Stomach smooth muscle (tissue), 2 donors: ENCODE measurements around the gene SLC2A13.
"Not testable (repeated sequence)": the region's sequence is repeated elsewhere in the genome, so short reads cannot be mapped to it uniquely, and the experiment has no call there.

Experiments used
- H3K27ac ChIP-seq: one replicate; pipeline ENCODE4 v1.7.0; 2013; ENCODE audit warnings: mild to moderate bottlenecking, low read length, inconsistent platforms
- H3K27me3 ChIP-seq, 2 donors: one replicate each; pipeline ENCODE4 v1.7.0; 2013; ENCODE audit warnings: low read length in 2 of 2; ENCODE audit not compliant: insufficient read depth in 2 of 2, control insufficient read depth in 1 of 2
- H3K36me3 ChIP-seq, 2 donors: one replicate each; pipeline ENCODE4 v1.7.0; 2013; ENCODE audit warnings: low read length in 2 of 2; ENCODE audit not compliant: control insufficient read depth in 2 of 2, insufficient read depth in 2 of 2
- H3K4me1 ChIP-seq: one replicate; pipeline ENCODE4 v1.7.0; 2013; ENCODE audit warnings: low read length; ENCODE audit not compliant: control insufficient read depth, insufficient read depth
- H3K4me3 ChIP-seq, 2 donors: one replicate each; pipeline ENCODE4 v1.7.0; 2013; ENCODE audit warnings: low read length in 2 of 2
- H3K9ac ChIP-seq, 2 donors: one replicate each; pipeline ENCODE4 v1.7.0; 2013; ENCODE audit warnings: low read length in 2 of 2, mild to moderate bottlenecking in 1 of 2
- H3K9me3 ChIP-seq, 2 donors: one replicate each; pipeline ENCODE4 v1.7.0; 2013; ENCODE audit warnings: low read length in 2 of 2; ENCODE audit not compliant: control insufficient read depth in 2 of 2
- donor health status: healthy.
- donor health status: Pancreatic carcinoma.

Gene SLC2A13

DNA sequence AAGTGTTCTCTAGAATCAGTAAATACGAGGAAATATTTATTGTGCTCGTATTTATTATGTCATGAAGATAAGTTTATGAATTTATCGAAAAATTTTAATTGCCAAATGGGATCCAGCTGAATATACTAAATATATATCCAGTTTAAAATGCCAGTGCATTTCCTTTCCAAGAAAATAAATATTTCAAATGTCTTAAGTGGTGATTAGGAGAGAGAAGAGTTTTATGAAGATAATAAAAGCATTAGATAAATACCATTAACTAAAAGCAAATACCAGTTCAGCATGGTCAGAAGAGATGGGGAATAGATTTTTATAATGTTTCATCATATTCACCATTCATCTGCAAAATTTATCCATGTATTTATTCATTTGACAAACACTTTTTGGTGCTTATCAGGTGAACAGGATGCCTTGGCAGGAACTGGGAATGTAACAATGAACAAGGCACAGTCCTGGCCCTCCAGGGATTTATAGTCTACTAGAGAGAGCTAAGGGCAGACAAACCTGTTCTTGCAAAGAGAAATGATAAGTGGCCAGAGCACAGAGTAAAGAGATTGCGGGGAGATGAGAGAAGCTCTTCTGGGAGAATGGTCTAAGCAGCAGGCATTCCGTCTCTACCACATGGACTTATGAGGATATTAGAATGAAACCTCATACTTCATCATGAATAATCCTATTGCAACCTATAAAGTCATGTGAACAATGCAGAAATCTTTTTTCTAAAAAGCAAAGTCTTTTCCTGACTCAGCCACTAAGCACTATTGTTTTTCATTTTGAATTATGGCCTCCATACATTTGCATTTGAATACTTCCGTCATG lies 342.6 kb downstream of the SLC2A13 start:
- H3K4me1 ChIP-seq = no peaks in the 10 kb centered on the region
- peaks cover 0 to 2% of the 10 kb centered on the region in 2 donors for H3K9me3 ChIP-seq
- H3K27me3 ChIP-seq = no peaks in the 10 kb centered on the region
- H3K9ac ChIP-seq = no peak overlapping the region
- peaks cover 3 to 7% of the 10 kb centered on the region in 2 donors for H3K36me3 ChIP-seq
- no peak overlapping the region for H3K27ac ChIP-seq
- no peak overlapping the region for H3K4me3 ChIP-seq

DNA sequence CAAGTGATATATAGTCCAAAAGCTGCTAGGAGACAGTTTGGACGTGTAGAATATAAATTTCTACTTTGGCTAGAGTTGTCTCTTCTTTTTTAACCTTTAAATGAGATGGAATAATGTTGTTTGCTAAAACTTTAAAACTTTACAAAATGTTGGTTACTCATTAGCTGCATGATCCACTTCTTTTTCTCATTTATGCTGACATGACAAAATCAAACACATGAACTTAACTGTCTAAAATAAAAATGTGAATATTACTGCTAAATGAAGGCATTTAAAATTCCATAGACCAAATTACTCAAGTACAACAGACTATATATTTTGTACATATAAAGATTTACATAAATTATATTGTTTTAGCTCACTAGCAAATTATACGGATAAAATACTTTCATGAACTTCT lies 350.4 kb downstream of the SLC2A13 start:
- no peak overlapping the region for H3K9ac ChIP-seq
- H3K27me3 ChIP-seq = no peaks in the 10 kb centered on the region
- no peak overlapping the region for H3K27ac ChIP-seq
- no peak overlapping the region for H3K4me3 ChIP-seq
- no peaks in the 10 kb centered on the region for H3K4me1 ChIP-seq
- no peaks in the 10 kb centered on the region for H3K9me3 ChIP-seq
- H3K36me3 ChIP-seq = no peaks in the 10 kb centered on the region

GRCh38 chr12:39752482-39753137 lies 353.3 kb downstream of the SLC2A13 start:
- no peaks in the 10 kb centered on the region for H3K36me3 ChIP-seq
- H3K4me1 ChIP-seq = no peaks in the 10 kb centered on the region
- no peaks in the 10 kb centered on the region for H3K9me3 ChIP-seq
- no peak overlapping the region for H3K9ac ChIP-seq
- H3K27ac ChIP-seq = no peak overlapping the region
- no peak overlapping the region for H3K4me3 ChIP-seq
- no peaks in the 10 kb centered on the region for H3K27me3 ChIP-seq

DNA sequence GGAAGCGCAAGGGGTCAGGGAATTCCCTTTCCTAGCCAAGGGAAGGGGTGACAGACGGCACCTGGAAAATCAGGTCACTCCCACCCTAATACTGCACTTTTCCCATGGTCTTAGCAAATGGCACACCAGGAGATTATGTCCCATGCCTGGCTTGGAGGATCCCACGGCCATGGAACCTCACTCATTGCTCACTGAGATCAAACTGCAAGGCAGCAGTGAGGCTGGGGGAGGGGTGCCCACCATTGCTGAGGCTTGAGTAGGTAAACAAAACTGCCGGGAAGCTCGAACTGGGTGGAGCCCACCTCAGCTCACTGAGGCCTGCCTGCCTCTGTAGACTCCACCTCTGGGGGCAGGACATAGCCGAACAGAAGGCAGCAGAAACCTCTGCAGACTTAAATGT lies 359.7 kb downstream of the SLC2A13 start:
- not testable (repeated sequence) for H3K4me3 ChIP-seq, H3K9me3 ChIP-seq, H3K4me1 ChIP-seq, H3K27ac ChIP-seq, H3K9ac ChIP-seq, H3K27me3 ChIP-seq, H3K36me3 ChIP-seq

GRCh38 chr12:39743655-39744054 lies 362.2 kb downstream of the SLC2A13 start:
- no peak overlapping the region for H3K9ac ChIP-seq
- no peaks in the 10 kb centered on the region for H3K4me1 ChIP-seq
- H3K4me3 ChIP-seq = no peak overlapping the region
- no peaks in the 10 kb centered on the region for H3K27me3 ChIP-seq
- H3K9me3 ChIP-seq = no peaks in the 10 kb centered on the region
- no peak overlapping the region for H3K27ac ChIP-seq
- H3K36me3 ChIP-seq = no peaks in the 10 kb centered on the region

GRCh38 chr12:39736406-39736805 lies 369.5 kb downstream of the SLC2A13 start:
- peaks cover 12 to 26% of the 10 kb centered on the region in 2 donors for H3K9me3 ChIP-seq
- no peaks in the 10 kb centered on the region for H3K4me1 ChIP-seq
- H3K27ac ChIP-seq = no peak overlapping the region
- no peak overlapping the region for H3K9ac ChIP-seq
- no peaks in the 10 kb centered on the region for H3K36me3 ChIP-seq
- H3K27me3 ChIP-seq = no peaks in the 10 kb centered on the region
- H3K4me3 ChIP-seq = no peak overlapping the region

DNA sequence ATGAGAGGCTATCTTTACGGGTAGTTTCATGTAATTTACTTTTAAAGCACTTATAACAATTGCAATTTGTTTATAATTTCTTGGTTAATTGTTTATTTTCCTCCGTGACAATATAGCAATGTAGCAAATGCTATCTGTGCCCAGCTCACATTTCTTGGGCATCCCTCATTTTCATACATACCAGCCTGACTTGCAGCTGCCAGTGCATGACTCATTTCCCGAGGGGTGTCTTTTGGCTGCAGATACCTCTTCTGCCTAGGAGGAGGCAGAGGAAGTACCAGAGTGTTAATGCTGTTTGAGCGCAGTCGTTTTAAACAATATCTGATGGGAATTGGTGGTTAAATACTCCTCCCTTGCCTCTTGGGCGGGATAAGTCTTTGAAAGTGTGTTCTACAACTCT lies 382.1 kb downstream of the SLC2A13 start:
- Histone ChIP-seq H3K9ac (no peak overlapping the region), H3K4me1 (no peaks in the 10 kb centered on the region), H3K4me3 (no peak overlapping the region), H3K9me3 (no peaks in the 10 kb centered on the region), H3K36me3 (no peaks in the 10 kb centered on the region), H3K27me3 (no peaks in the 10 kb centered on the region), H3K27ac (no peak overlapping the region)

DNA sequence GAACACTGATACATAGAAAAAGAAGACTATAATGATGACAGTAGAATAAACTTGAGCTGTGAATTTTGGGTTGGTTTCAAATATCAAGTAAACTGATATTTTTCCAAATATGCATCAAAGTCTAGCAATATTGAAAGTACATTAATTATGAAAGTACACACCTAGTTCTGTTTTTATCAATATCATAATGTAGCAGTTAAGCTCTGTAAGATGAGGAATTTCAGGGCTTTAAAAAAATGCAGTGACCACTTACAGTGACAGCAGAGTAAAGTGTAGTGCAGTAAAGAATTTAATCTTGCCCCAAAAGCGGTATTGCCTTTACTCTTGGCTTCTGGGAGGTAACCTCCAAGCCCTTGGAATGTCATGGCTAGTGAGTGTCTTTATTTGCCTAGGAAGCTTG lies 383.4 kb downstream of the SLC2A13 start:
- H3K27ac ChIP-seq = no peak overlapping the region
- H3K9me3 ChIP-seq = no peaks in the 10 kb centered on the region
- no peak overlapping the region for H3K4me3 ChIP-seq
- H3K36me3 ChIP-seq = no peaks in the 10 kb centered on the region
- H3K4me1 ChIP-seq = no peaks in the 10 kb centered on the region
- H3K9ac ChIP-seq = no peak overlapping the region
- no peaks in the 10 kb centered on the region for H3K27me3 ChIP-seq

DNA sequence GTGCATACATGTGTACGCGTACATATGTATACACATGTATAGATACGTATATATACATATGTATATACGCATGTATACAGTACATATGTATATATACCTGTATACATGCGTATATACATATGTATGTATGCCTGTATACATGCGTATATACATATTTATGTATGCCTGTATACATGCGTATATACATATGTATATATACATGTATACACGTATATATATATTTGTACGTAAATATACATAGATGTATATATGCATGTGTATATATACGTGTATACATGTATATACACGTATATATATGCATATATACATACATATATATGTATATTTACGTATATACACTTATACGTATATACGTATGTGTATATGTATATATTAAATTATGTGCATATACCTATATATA lies 392.3 kb downstream of the SLC2A13 start:
- H3K36me3 ChIP-seq = no peaks in the 10 kb centered on the region
- no peak overlapping the region for H3K4me3 ChIP-seq
- no peak overlapping the region for H3K27ac ChIP-seq
- H3K9me3 ChIP-seq = no peaks in the 10 kb centered on the region
- H3K9ac ChIP-seq = no peak overlapping the region
- no peaks in the 10 kb centered on the region for H3K27me3 ChIP-seq
- H3K4me1 ChIP-seq = no peaks in the 10 kb centered on the region

DNA sequence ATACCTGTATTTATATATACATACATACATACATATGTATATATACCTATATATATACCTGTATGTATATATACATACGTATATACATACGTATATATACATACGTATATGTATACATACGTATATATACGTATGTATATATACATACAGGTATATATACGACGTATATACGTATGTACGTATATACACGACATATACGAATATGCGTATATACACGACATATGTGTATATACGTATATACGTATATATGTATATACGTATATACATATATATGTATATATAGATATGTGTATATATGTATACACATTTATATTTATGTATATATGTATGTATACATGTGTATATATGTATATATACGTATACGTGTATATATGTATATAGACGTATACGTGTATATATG lies 393.5 kb downstream of the SLC2A13 start:
- no peaks in the 10 kb centered on the region for H3K36me3 ChIP-seq
- no peaks in the 10 kb centered on the region for H3K27me3 ChIP-seq
- no peaks in the 10 kb centered on the region for H3K9me3 ChIP-seq
- H3K4me3 ChIP-seq = no peak overlapping the region
- H3K4me1 ChIP-seq = no peaks in the 10 kb centered on the region
- H3K27ac ChIP-seq = no peak overlapping the region
- no peak overlapping the region for H3K9ac ChIP-seq
